HepG2 (cell line): Measurements from ENCODE around the gene BCL6. TPM values are rescaled to one million over a fixed set of nuclear protein-coding genes. Genes with fewer than 3 reads are reported as not detected.

ENCODE experiments used
- AGO1 ChIP-seq: fragments of 200-400 bp; formaldehyde crosslinking; IDR thresholded peaks from 2 replicates; pipeline ENCODE4 v1.6.1; 2017; ENCODE audit warnings: mild to moderate bottlenecking, low read depth, low read length, moderate library complexity; ENCODE audit not compliant: poor library complexity, severe bottlenecking
- CTCF ChIP-seq: sonication (generic); formaldehyde crosslinking; IDR thresholded peaks from 2 replicates; pipeline ENCODE4 v1.5.0; 2020; ENCODE audit warnings: mild to moderate bottlenecking, missing genetic modification reagents, moderate library complexity
- DMAP1 ChIP-seq: IDR thresholded peaks from 2 replicates; pipeline ENCODE4 v1.6.1; 2016
- HOXA3 ChIP-seq: sonication (generic); formaldehyde crosslinking; IDR thresholded peaks from 2 replicates; pipeline ENCODE4 v1.5.0; 2020; ENCODE audit warnings: missing genetic modification reagents
- MIER2 ChIP-seq: IDR thresholded peaks from 2 replicates; pipeline ENCODE4 v1.6.1; 2016; ENCODE audit warnings: missing biosample characterization, missing genetic modification reagents
- MIXL1 ChIP-seq: IDR thresholded peaks from 2 replicates; pipeline ENCODE4 v1.6.1; 2016
- PATZ1 ChIP-seq: sonication (generic); formaldehyde crosslinking; IDR thresholded peaks from 2 replicates; pipeline ENCODE4 v1.4.0; 2020; ENCODE audit warnings: missing genetic modification reagents
- POLR2AphosphoS5 ChIP-seq: IDR thresholded peaks from 2 replicates; pipeline ENCODE4 v1.6.1; 2012; ENCODE audit warnings: low read depth, low read length
- SALL1 ChIP-seq: sonication (generic); formaldehyde crosslinking; IDR thresholded peaks from 2 replicates; pipeline ENCODE4 v1.8.0; 2022; ENCODE audit warnings: mild to moderate bottlenecking, missing genetic modification reagents
- SIN3A ChIP-seq: IDR thresholded peaks from 2 replicates; pipeline ENCODE4 v1.6.1; 2011; ENCODE audit warnings: low read depth, mild to moderate bottlenecking, control low read depth, low read length, borderline replicate concordance
- TARDBP ChIP-seq: sonication (generic); formaldehyde crosslinking; IDR thresholded peaks from 2 replicates; pipeline ENCODE4 v1.8.0; 2022; ENCODE audit warnings: mild to moderate bottlenecking, missing genetic modification reagents
- ZFY ChIP-seq: sonication (generic); formaldehyde crosslinking; IDR thresholded peaks from 2 replicates; pipeline ENCODE4 v1.4.0; 2020; ENCODE audit warnings: missing genetic modification reagents
- ZGPAT ChIP-seq: IDR thresholded peaks from 2 replicates; pipeline ENCODE4 v1.6.1; 2016; ENCODE audit warnings: mild to moderate bottlenecking
- ZMYM3 ChIP-seq: sonication (generic); formaldehyde crosslinking; IDR thresholded peaks from 2 replicates; pipeline ENCODE4 v1.5.1; 2020; ENCODE audit warnings: mild to moderate bottlenecking, missing genetic modification reagents
- ZNF124 ChIP-seq: sonication (generic); formaldehyde crosslinking; IDR thresholded peaks from 2 replicates; pipeline ENCODE4 v1.4.0; 2020; ENCODE audit warnings: missing genetic modification reagents
- ZNF143 ChIP-seq: sonication (generic); formaldehyde crosslinking; IDR thresholded peaks from 2 replicates; pipeline ENCODE4 v1.4.0; 2020; ENCODE audit warnings: missing genetic modification reagents
- ZNF224 ChIP-seq: sonication (generic); formaldehyde crosslinking; IDR thresholded peaks from 2 replicates; pipeline ENCODE4 v1.5.0; 2020; ENCODE audit warnings: mild to moderate bottlenecking, missing genetic modification reagents
- ZNF296 ChIP-seq: sonication (generic); formaldehyde crosslinking; conservative IDR thresholded peaks from 2 replicates; pipeline ENCODE4 v1.5.0; 2020; ENCODE audit warnings: mild to moderate bottlenecking, missing genetic modification reagents
- ZNF335 ChIP-seq: sonication (generic); formaldehyde crosslinking; IDR thresholded peaks from 2 replicates; pipeline ENCODE4 v1.4.0; 2020; ENCODE audit warnings: missing genetic modification reagents
- ZNF451 ChIP-seq: sonication (generic); formaldehyde crosslinking; IDR thresholded peaks from 2 replicates; pipeline ENCODE4 v1.5.0; 2020; ENCODE audit warnings: mild to moderate bottlenecking, missing genetic modification reagents
- ZNF687 ChIP-seq: sonication (generic); formaldehyde crosslinking; IDR thresholded peaks from 2 replicates; pipeline ENCODE4 v1.5.1; 2020; ENCODE audit warnings: mild to moderate bottlenecking, missing genetic modification reagents, moderate library complexity
- polyA plus RNA-seq, 8 experiments: library from polyadenylated mRNA; depleted of rRNA in 3 of 8; stranded (reverse) in 7 of 8; unstranded in 1 of 8; fragments of >200 nt; fragmentation: Illumina TruSeq in 4 of 8; extraction: Trizol in 4 of 8; gene quantifications; 2 replicates each; pipeline versions ENCODE4 v1.2.1 to v1.2.3, GENCODE V29; 2011 to 2016; ENCODE audit warnings: low read depth in 4 of 8, missing spikeins in 1 of 8, mixed read lengths in 1 of 8; ENCODE audit not compliant: insufficient read depth in 1 of 8
- total RNA-seq, 5 experiments: library from RNA; depleted of rRNA; stranded (reverse); fragments of >200 nt; fragmentation: Illumina TruSeq; extraction: Trizol; gene quantifications; 2 replicates each; pipeline ENCODE4 v1.2.3, GENCODE V29; 2016; ENCODE audit warnings: low read depth in 1 of 5

BCL6 gene
- total and polyA plus RNA-seq, 2 of the 13 experiments (the other 11 are each of a cell fraction or from before 2014, with no cell fraction given): 21.2 to 53.7 TPM

- TF ChIP-seq CTCF (peak; percentile 90), MIXL1 (CRISPR knock-in tag) (0 out of 2 replicates have a peak, but pooled peaks have one; percentile 12), ZNF143 (CRISPR knock-in tag) (no peak), ZNF451 (no peak), ZFY (CRISPR knock-in tag) (0 out of 2 replicates have a peak, but pooled peaks have one; percentile 10), MIER2 (CRISPR knock-in tag) (no peak), SIN3A (peak; percentile 69; the same call in 1 of the 2 replicates), ZNF335 (CRISPR knock-in tag) (no peak), DMAP1 (CRISPR knock-in tag) (peak; percentile 25; the same call in 1 of the 2 replicates), ZGPAT (CRISPR knock-in tag) (0 out of 2 replicates have a peak, but pooled peaks have one; percentile 46), ZMYM3 (CRISPR knock-in tag) (0 out of 2 replicates have a peak, but pooled peaks have one; percentile 27), POLR2AphosphoS5 (0 out of 2 replicates have a peak, but pooled peaks have one; percentile 15), HOXA3 (CRISPR knock-in tag) (no peak; the same call in 1 of the 2 replicates), ZNF224 (CRISPR knock-in tag) (no peak), ZNF687 (CRISPR knock-in tag) (peak; percentile 58), AGO1 (peak; percentile 82), SALL1 (peak; percentile 69; the same call in 1 of the 2 replicates), TARDBP (CRISPR knock-in tag) (no peak), PATZ1 (peak; percentile 94), ZNF296 (no peak), ZNF124 (CRISPR knock-in tag) (no peak)
Measured at GRCh38 chr3:187740421-187741399, 4.6 kb downstream of the BCL6 start (continued).
